GM23248 (cell line): ENCODE data around the gene CREB5.

Experiments
- EZH2 ChIP-seq: fragments of 200-600 bp; sonication (generic); IDR thresholded peaks from 2 replicates; pipeline ENCODE4 v1.6.1; 2018; ENCODE audit warnings: antibody characterized with exemption, mild to moderate bottlenecking; ENCODE audit not compliant: insufficient read depth, poor library complexity, severe bottlenecking
- EZH2phosphoT487 ChIP-seq: fragments of 200-600 bp; sonication (generic); IDR thresholded peaks from 2 replicates; pipeline ENCODE4 v1.6.1; 2018; ENCODE audit warnings: antibody characterized with exemption, moderate library complexity, mild to moderate bottlenecking, low read depth; ENCODE audit not compliant: insufficient read depth

DNA sequence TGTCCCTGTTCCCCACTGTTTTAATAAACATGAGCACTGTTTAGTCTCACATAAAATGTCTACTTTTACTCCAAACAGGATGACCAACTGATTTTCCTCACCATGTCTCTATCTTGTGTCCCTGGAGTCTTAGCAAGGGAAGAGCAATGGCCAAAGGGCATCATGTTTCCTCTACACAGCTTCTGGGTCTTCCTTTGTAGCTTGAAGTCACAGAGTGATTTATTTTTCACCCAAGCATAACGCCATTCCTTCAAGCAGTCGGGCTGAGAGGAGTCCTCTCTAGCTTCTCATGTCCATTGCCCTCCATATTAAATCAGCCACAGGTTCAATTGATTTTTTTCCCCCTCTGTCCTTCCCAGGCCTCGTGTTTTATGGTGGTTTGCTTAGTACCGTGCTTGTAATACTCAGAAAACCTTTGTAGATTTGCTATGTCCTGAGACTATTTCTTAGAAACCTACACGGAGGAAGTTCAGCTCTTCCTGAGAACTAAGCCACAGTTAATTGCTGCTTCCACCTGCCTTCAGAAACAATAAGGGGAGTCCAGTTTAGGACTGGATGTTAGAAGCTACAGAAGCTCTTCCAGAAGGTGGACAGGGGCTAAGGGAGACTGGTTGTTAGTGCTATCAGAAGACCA is 178.8 kb downstream of the CREB5 start:
- TF ChIP-seq EZH2phosphoT487 (no peak), EZH2 (no peak)
